Measurements from ENCODE around the gene ERMAP.

Gene ERMAP

DNA sequence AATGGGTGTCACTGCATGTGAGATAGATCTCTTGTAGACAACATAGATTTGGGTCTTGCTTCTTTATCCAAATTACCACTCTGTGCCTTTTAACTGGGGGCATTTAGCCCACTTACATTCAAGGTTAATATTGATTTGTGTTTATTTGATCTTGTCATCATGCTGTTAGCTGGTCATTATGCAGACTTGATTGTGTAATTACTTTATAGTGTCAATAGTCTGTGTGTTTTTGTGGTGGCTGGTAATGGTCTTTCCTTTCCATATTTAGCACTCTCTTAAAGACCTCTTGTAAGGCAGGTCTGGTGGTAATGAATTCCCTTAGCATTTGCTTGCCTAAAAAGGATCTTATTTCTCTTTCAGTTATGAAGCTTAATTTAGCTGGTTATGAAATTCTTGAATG, 59.1 kb downstream of the ERMAP start:
- no peak for DNase-seq (ENCODE audit: low read depth)

DNA sequence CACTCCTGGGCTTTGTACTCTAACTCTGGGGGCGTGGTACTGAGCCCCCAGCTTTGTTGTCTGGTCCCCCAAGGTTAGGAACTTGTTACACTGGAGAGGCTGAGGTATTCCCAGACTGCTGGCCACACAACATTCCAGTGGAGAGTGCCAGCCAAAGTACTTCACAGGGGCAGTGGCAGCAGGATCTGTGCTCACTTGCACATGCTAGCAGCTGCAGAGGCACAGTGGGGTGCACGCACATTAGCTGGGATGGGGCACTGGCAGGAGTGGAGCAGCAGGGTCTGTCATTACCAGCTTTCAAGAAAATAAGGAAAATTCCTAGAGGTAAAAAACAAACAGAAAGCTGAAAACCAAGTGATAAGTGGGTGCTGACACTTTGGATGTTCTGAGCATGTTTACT, 60.5 kb downstream of the ERMAP start:
- no peak for DNase-seq (ENCODE audit: low read depth)

DNA sequence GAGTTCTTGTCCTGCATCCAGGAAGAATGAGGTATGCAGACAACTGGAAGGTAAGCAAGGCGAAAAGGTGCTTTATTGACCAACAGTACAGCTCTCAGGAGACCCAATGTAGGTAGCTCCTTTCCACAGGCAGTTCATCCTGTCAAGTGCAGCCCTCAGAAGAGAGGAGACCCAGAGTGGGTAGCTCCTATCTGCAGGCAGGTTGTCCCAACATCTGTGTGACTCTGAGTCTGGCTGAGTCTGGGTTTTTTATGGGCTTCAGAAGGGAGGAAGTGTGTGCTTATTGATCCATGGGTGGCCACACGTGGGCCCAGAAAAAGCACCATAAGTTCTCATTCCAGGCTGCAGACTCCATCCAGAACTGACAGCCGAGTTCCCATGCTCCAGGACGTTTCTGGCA, 63.5 kb downstream of the ERMAP start:
- DNase-seq (ENCODE audit: low read depth), result no peak

DNA sequence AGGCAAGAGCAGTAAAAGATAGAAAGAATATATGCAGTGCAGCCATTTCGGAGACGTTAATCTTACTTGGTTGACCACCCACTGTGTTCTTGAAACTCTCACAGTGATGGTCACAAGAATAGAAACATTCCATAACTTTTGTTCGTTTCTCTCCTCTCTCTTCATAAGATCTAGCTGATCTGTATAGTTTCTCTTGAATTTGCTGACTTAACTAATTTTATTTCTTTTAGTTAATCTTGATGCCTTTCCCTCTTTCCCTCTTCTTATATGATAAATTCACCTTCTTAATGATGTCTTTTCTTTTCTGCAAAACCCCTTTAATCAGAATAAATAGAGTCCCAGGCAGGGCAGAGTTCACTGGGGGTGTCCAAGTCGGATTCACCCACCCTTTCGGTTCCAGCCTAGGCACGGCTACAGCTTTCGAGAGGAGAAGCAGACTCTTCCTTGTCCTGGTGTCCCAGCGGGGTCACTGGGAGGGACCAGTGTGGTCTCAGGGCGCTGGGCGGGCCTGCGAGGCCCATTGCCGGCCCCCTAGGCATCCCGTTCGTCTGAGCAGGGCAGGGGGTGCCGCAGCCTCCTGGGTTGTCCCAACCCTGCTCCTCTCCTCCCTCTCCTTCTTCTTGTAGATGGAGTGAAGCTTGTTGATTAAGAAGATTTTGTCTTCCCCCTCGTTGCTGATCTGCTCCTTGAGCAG, 69.3 kb downstream of the ERMAP start:
- no peak for DNase-seq (ENCODE audit: low read depth)

DNA sequence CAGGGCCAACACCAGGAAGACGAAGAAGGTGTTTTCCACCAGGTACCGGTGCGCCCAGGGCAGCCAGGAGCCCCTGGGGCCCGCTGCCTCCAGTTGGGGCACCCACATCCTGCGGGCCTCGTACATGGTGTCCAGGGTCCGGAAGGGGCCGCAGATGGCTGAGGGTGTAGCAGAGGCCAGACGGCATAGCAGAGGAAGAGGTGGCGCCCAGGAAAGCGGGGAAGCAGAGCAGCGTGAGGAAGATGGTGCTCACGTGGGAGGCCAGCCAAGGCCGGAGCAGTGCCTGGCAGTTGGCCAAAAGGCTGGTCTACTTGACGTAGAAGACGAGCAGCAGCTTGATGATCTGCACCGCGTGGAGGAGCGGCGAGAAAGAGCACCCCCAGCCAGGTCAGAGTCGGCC, 69.9 kb downstream of the ERMAP start:
- DNase-seq (ENCODE audit: low read depth), result no peak

DNA sequence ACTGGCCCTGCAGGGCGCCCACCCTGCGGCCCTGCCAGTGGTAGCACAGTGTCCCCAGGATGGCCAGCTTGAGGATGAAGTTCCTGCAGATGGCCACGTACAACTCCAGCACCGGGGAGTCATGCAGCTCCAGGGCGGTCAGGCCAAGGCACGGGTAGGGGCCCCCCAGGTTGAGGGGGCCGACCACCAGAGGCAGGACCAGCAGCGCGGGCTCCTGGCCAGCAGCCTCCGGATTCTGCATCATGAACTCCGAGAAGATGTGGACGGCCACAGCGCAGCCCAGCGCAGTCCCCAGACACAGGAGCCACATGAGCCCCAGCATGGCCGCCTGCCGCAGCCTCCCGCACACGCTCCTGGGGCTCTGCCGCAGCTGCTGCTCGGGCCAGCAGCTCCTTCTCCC, 70.4 kb downstream of the ERMAP start:
- no peak for DNase-seq (ENCODE audit: low read depth)

DNA sequence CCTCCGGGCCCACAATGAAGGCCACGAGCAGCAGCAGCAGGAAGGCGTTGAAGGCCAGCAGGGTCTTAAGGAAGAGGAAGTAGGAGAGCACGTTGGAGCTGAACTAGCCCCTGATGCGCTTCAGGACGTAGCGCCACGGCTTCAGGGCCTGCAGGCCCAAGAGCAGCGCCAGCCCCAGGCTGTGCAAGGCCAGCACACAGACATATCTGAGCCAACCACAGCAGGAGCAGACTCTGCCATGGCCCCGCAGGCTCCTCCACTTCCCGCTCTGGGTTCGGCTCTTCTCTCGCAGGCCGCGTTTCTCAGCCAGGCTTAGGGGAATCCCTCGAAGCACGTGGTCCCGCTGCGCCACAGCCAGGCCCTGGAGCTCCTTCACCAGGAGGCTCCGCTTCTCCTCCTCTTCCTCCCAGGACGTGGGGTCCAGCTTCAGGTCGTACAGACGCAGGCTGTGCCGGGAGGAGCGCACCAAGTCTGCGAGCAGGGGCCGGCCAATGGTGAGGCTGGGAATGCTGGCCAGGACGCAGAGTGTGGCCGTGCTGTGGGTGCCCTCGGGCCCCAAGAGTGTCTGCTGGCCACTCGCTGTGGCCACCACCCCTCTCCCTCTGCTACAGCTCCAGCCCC, 71.2 kb downstream of the ERMAP start:
- no peak for DNase-seq (ENCODE audit: low read depth)

DNA sequence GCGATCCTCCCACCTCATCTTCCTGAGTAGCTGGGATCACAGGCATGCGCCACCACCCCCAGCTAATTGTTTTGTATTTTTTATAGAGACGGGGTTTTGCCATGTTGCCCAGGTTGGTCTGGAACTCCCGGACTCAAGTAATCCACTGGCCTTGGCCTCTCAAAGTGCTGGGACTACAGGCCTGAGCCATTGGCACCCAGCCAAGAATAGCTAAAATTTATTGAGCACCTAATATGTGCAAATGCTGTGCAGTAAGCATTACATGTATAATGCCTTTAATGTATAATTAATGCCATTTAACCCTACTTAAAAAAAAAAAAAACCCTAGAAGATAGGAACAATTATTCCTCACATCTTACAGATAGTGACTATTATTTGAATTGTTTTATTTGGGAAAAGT, 72.3 kb downstream of the ERMAP start:
- DNase-seq (ENCODE audit: low read depth), result no peak

DNA sequence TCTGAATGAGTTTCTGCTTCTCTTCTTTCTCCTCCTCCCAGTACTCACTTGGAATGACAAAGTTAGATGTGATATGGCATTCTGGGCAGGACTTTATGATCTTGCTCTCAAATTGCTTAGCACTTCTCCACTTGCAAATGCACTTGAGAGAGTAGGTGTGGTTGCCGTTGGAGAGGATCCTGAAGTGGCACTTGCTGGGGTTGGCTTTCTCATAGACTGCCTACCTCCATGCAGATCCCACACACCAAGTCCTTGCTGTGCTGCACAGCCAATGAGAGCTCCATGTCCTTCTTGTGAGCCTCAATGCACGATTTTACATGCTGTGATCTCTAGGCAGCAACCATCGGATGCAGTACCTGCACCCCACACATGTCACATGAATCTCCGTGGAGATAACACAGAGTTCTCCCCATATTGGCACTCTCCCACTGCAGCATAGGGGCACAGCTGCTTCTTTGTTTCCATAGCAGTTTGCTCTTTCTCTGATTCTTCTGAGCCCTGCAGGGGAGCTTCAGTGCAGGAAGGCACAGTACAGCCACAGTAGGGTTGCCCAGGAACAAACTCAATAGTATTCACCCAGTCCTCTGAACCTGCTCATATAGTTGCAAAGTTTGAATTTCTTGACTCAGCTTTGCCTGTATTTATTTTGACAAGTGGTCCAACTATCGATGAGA, 74.7 kb downstream of the ERMAP start:
- no peak for DNase-seq (ENCODE audit: low read depth)
